ENCODE results near the gene SERPINC1. TPM values are rescaled to one million over a fixed set of nuclear protein-coding genes. Genes with fewer than 3 reads are reported as not detected.
A peak's percentile ranks its signal among the peaks of the same experiment; 100 is the strongest.

Gene SERPINC1
- total RNA-seq, 1 experiment from 2014 or later: 0.26 TPM

- Histone ChIP-seq H3K9me2 (replicated peaks; ENCODE audit: insufficient read depth, low read length) (no peaks in the 10 kb centered on the region), H3K4me3 (ENCODE audit: low read length) (no peak overlapping the region), H3K9me3 (ENCODE audit: low read length) (no peaks in the 10 kb centered on the region), H3K4me2 (ENCODE audit: low read depth, low read length, poor library complexity, severe bottlenecking) (peak overlapping the region; percentile 75), H3K27me3 (ENCODE audit: low read length) (no peaks in the 10 kb centered on the region), H3K27ac (ENCODE audit: low read length) (0 out of 2 replicates have a peak overlapping the region, but pooled peaks have one; percentile 92), H4K20me1 (ENCODE audit: insufficient read depth, low read depth, low read length) (peaks cover 22% of the 10 kb centered on the region), H3K9ac (ENCODE audit: low read length) (no peak overlapping the region), H3K4me1 (ENCODE audit: low read length) (peaks cover 30% of the 10 kb centered on the region), H2AFZ (ENCODE audit: low read length) (no peak overlapping the region), H3K79me2 (ENCODE audit: low read length) (peaks cover 24% of the 10 kb centered on the region), H3K36me3 (ENCODE audit: insufficient read depth, low read length) (peaks cover 22% of the 10 kb centered on the region)
- no peak for DNase-seq
These were observed 46.7 kb downstream of the SERPINC1 start for GRCh38 chr1:173870252-173871075.

GRCh38 chr1:173869021-173869359 is 48.1 kb downstream of the SERPINC1 start:
- Histone ChIP-seq H2AFZ (ENCODE audit: low read length) (no peak overlapping the region), H3K9me2 (replicated peaks; ENCODE audit: insufficient read depth, low read length) (no peaks in the 10 kb centered on the region), H3K9ac (ENCODE audit: low read length) (peak overlapping the region; percentile 79), H3K79me2 (ENCODE audit: low read length) (peaks cover 24% of the 10 kb centered on the region), H4K20me1 (ENCODE audit: insufficient read depth, low read depth, low read length) (peaks cover 35% of the 10 kb centered on the region), H3K4me2 (ENCODE audit: low read depth, low read length, poor library complexity, severe bottlenecking) (peak overlapping the region; percentile 75), H3K4me1 (ENCODE audit: low read length) (peaks cover 37% of the 10 kb centered on the region), H3K4me3 (ENCODE audit: low read length) (peak overlapping the region; percentile 94), H3K36me3 (ENCODE audit: insufficient read depth, low read length) (peaks cover 37% of the 10 kb centered on the region), H3K9me3 (ENCODE audit: low read length) (no peaks in the 10 kb centered on the region), H3K27ac (ENCODE audit: low read length) (peak overlapping the region; percentile 92), H3K27me3 (ENCODE audit: low read length) (no peaks in the 10 kb centered on the region)
- DNase-seq: no peak

- no peaks in the 10 kb centered on the region for H3K27me3 ChIP-seq (ENCODE audit: low read length)
- H3K27ac ChIP-seq (ENCODE audit: low read length): peak within 1 kb of the TSS; percentile 92
- H4K20me1 ChIP-seq (ENCODE audit: insufficient read depth, low read depth, low read length): peaks cover 35% of the 10 kb centered on the region
- peak; percentile 95 for DNase-seq
- H3K36me3 ChIP-seq (ENCODE audit: insufficient read depth, low read length): peaks cover 42% of the 10 kb centered on the region
- peaks cover 24% of the 10 kb centered on the region for H3K79me2 ChIP-seq (ENCODE audit: low read length)
- no peak within 1 kb of the TSS for H2AFZ ChIP-seq (ENCODE audit: low read length)
- peak within 1 kb of the TSS; percentile 94 for H3K4me3 ChIP-seq (ENCODE audit: low read length)
- peaks cover 37% of the 10 kb centered on the region for H3K4me1 ChIP-seq (ENCODE audit: low read length)
- H3K9ac ChIP-seq (ENCODE audit: low read length): peak within 1 kb of the TSS; percentile 92
- peak within 1 kb of the TSS; percentile 96 for H3K4me2 ChIP-seq (ENCODE audit: low read depth, low read length, poor library complexity, severe bottlenecking)
- H3K9me3 ChIP-seq (ENCODE audit: low read length): no peaks in the 10 kb centered on the region
- no peaks in the 10 kb centered on the region for H3K9me2 ChIP-seq (replicated peaks; ENCODE audit: insufficient read depth, low read length)
These were observed 48.7 kb downstream of the SERPINC1 start, which contains the start of gene ZBTB37 for GRCh38 chr1:173868266-173869020. Gene ZBTB37 (plus strand): TSS chr1:173868380. CDS start chr1:173870226, 1,846 bp downstream.

- Histone ChIP-seq H3K9me2 (replicated peaks; ENCODE audit: insufficient read depth, low read length) (no peaks in the 10 kb centered on the region), H3K4me3 (ENCODE audit: low read length) (peak within 1 kb of the TSS; percentile 94), H3K4me2 (ENCODE audit: low read depth, low read length, poor library complexity, severe bottlenecking) (peak within 1 kb of the TSS; percentile 96), H3K9ac (ENCODE audit: low read length) (peak within 1 kb of the TSS; percentile 92), H2AFZ (ENCODE audit: low read length) (no peak within 1 kb of the TSS), H3K79me2 (ENCODE audit: low read length) (peaks cover 24% of the 10 kb centered on the region), H3K27me3 (ENCODE audit: low read length) (no peaks in the 10 kb centered on the region), H3K36me3 (ENCODE audit: insufficient read depth, low read length) (peaks cover 48% of the 10 kb centered on the region), H3K27ac (ENCODE audit: low read length) (peak within 1 kb of the TSS; percentile 92), H4K20me1 (ENCODE audit: insufficient read depth, low read depth, low read length) (peaks cover 39% of the 10 kb centered on the region), H3K9me3 (ENCODE audit: low read length) (no peaks in the 10 kb centered on the region), H3K4me1 (ENCODE audit: low read length) (peaks cover 37% of the 10 kb centered on the region)
- DNase-seq: peak; percentile 100
These were observed 49.3 kb downstream of the SERPINC1 start, which contains the start of gene GAS5 for GRCh38 chr1:173867753-173868265. Gene GAS5 (minus strand): TSS chr1:173867989.

GRCh38 chr1:173867141-173867752 is 49.9 kb downstream of the SERPINC1 start:
- Histone ChIP-seq H3K27me3 (ENCODE audit: low read length) (no peaks in the 10 kb centered on the region), H3K4me1 (ENCODE audit: low read length) (peaks cover 37% of the 10 kb centered on the region), H3K79me2 (ENCODE audit: low read length) (peaks cover 24% of the 10 kb centered on the region), H4K20me1 (ENCODE audit: insufficient read depth, low read depth, low read length) (peaks cover 41% of the 10 kb centered on the region), H3K27ac (ENCODE audit: low read length) (peak overlapping the region; percentile 92), H3K4me2 (ENCODE audit: low read depth, low read length, poor library complexity, severe bottlenecking) (peak overlapping the region; percentile 96), H3K36me3 (ENCODE audit: insufficient read depth, low read length) (peaks cover 50% of the 10 kb centered on the region), H2AFZ (ENCODE audit: low read length) (no peak overlapping the region), H3K9ac (ENCODE audit: low read length) (peak overlapping the region; percentile 92), H3K9me2 (replicated peaks; ENCODE audit: insufficient read depth, low read length) (no peaks in the 10 kb centered on the region), H3K4me3 (ENCODE audit: low read length) (peak overlapping the region; percentile 94), H3K9me3 (ENCODE audit: low read length) (no peaks in the 10 kb centered on the region)
- DNase-seq: peak; percentile 68

- Histone ChIP-seq H4K20me1 (ENCODE audit: insufficient read depth, low read depth, low read length) (peaks cover 41% of the 10 kb centered on the region), H3K27me3 (ENCODE audit: low read length) (no peaks in the 10 kb centered on the region), H3K27ac (ENCODE audit: low read length) (peak overlapping the region; percentile 92), H3K4me3 (ENCODE audit: low read length) (peak overlapping the region; percentile 94), H3K4me2 (ENCODE audit: low read depth, low read length, poor library complexity, severe bottlenecking) (peak overlapping the region; percentile 96), H2AFZ (ENCODE audit: low read length) (no peak overlapping the region), H3K9me2 (replicated peaks; ENCODE audit: insufficient read depth, low read length) (no peaks in the 10 kb centered on the region), H3K79me2 (ENCODE audit: low read length) (peaks cover 24% of the 10 kb centered on the region), H3K4me1 (ENCODE audit: low read length) (peaks cover 37% of the 10 kb centered on the region), H3K9ac (ENCODE audit: low read length) (peak overlapping the region; percentile 92), H3K36me3 (ENCODE audit: insufficient read depth, low read length) (peaks cover 50% of the 10 kb centered on the region), H3K9me3 (ENCODE audit: low read length) (no peaks in the 10 kb centered on the region)
- DNase-seq: no peak
These were observed 50.6 kb downstream of the SERPINC1 start for GRCh38 chr1:173866413-173867115.

GRCh38 chr1:173865468-173866164 is 51.5 kb downstream of the SERPINC1 start:
- peak overlapping the region; percentile 94 for H3K4me3 ChIP-seq (ENCODE audit: low read length)
- H3K9me3 ChIP-seq (ENCODE audit: low read length): no peaks in the 10 kb centered on the region
- no peaks in the 10 kb centered on the region for H3K9me2 ChIP-seq (replicated peaks; ENCODE audit: insufficient read depth, low read length)
- H3K27me3 ChIP-seq (ENCODE audit: low read length): no peaks in the 10 kb centered on the region
- peak; percentile 55 for DNase-seq
- peak overlapping the region; percentile 92 for H3K27ac ChIP-seq (ENCODE audit: low read length)
- H3K36me3 ChIP-seq (ENCODE audit: insufficient read depth, low read length): peaks cover 50% of the 10 kb centered on the region
- peak overlapping the region; percentile 96 for H3K4me2 ChIP-seq (ENCODE audit: low read depth, low read length, poor library complexity, severe bottlenecking)
- H3K9ac ChIP-seq (ENCODE audit: low read length): peak overlapping the region; percentile 92; the same call in 1 of the 2 replicates
- peaks cover 24% of the 10 kb centered on the region for H3K79me2 ChIP-seq (ENCODE audit: low read length)
- H4K20me1 ChIP-seq (ENCODE audit: insufficient read depth, low read depth, low read length): peaks cover 41% of the 10 kb centered on the region
- H3K4me1 ChIP-seq (ENCODE audit: low read length): peaks cover 37% of the 10 kb centered on the region
- no peak overlapping the region for H2AFZ ChIP-seq (ENCODE audit: low read length)

Data from Karpas-422 (cell line).